ENCODE data around the gene DNASE1L3. TPM values are rescaled to one million over a fixed set of nuclear protein-coding genes. Genes with fewer than 3 reads are reported as not detected.
"Not testable (repeated sequence)": the region's sequence is repeated elsewhere in the genome, so short reads cannot be mapped to it uniquely, and the experiment has no call there.

The DNASE1L3 gene
- total and polyA plus RNA-seq, 3 experiments from 2014 or later = not detected

DNA sequence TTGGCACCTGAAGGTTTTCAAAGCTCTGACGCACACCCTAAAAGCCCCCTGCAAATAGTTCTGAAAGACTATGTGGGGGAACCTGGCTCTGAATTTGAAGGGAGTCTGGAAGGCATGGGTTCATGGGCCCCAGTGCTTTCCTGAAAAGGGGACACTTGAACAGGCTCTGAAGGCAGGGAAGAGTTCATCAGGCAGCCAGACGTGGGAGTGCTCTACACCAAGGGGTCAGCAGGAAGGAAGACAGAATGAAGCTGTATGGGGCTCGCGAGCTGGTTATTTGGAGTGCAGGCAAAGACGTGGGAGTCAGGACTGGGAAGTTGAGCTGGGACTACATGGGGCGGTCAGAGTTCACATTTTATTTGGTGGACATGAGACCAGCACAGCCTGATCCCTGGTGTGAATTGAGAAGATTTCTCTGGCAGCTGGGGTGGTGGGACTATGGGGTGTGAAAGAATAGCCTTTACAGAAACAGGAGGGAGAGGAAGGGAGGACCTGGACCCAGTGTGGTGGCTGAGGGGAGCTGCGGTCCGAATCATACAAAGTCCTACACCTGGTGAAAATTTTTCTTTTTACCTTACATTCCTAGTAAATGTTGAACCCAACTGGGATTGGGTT is 39.4 kb upstream of the DNASE1L3 start:
- no peak overlapping the region for H3K4me3 Mint-ChIP-seq

DNA sequence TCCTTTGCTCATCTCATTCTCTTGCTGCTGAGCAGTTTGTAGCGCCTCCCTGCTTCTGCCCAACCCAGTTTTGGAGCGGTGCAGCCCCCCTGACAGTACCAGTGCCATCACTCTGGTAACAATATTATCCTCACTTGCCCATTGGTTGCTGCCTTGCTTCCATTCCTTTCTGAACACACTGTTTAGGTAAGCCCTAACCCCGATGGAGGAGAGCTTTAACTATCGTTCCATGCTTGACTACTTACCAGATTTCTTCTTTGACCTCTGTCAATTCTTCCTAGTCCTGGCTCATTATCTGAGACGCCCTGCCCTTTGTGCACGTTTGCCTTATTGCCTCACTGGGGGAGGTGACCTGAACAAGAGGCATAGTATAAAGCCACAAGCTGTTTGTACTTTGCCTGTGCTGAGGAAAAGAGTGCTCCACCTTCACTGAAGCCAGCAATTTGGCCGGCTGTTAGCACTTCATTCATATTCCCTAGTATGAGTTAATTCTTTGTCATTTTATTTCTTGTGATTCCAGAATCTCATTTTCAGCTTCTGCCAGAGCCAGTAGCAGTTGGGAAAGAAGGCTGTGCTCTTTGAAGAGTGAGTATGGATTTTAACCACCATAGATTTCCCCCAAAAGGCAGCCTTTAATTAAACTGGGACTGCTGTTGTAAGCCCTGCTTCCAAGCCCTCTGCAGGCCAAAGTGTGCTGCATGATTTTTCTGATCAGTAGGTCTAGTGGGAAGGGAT is 38.8 kb upstream of the DNASE1L3 start:
- Histone ChIP-seq H3K27me3 (ENCODE audit: insufficient read depth, low read length, poor library complexity, severe bottlenecking) (no peaks in the 10 kb centered on the region), H3K9me3 (ENCODE audit: low read length) (no peaks in the 10 kb centered on the region), H3K27ac (ENCODE audit: low read depth, low read length) (no peak overlapping the region), H3K4me3 (ENCODE audit: low read length) (no peak overlapping the region), H3K36me3 (ENCODE audit: insufficient read depth, low read length) (no peaks in the 10 kb centered on the region), H3K4me1 (ENCODE audit: insufficient read depth, low read length) (no peaks in the 10 kb centered on the region)
- H3K4me1 Mint-ChIP-seq = peaks cover 0 to 10% (median 3%) of the 10 kb centered on the region in 3 donors
- ChIA-PET POLR2A (no interaction called here), CTCF (no interaction called here)
- H3K9me3 Mint-ChIP-seq = no peaks in the 10 kb centered on the region
- H3K27me3 Mint-ChIP-seq = no peaks in the 10 kb centered on the region
- peaks cover 0 to 9% (median 6%) of the 10 kb centered on the region in 3 donors for H3K36me3 Mint-ChIP-seq
- peak overlapping the region in 1 of 8 donors; percentile 37 for H3K27ac Mint-ChIP-seq
- no peak for DNase-seq
- no peak overlapping the region for H3K4me3 Mint-ChIP-seq

More for the DNA sequence above, 39.4 kb upstream of the DNASE1L3 start:
- H3K27me3 ChIP-seq (ENCODE audit: insufficient read depth, low read length, poor library complexity, severe bottlenecking) = no peaks in the 10 kb centered on the region
- no peaks in the 10 kb centered on the region for H3K36me3 ChIP-seq (ENCODE audit: insufficient read depth, low read length)
- no peaks in the 10 kb centered on the region for H3K9me3 ChIP-seq (ENCODE audit: low read length)
- H3K4me1 ChIP-seq (ENCODE audit: insufficient read depth, low read length) = no peaks in the 10 kb centered on the region
- no peaks in the 10 kb centered on the region for H3K9me3 Mint-ChIP-seq
- peaks cover 0 to 10% (median 3%) of the 10 kb centered on the region in 3 donors for H3K4me1 Mint-ChIP-seq
- H3K27ac Mint-ChIP-seq = peak overlapping the region in 2 of 8 donors; percentile 37 to 89
- H3K36me3 Mint-ChIP-seq = peaks cover 0 to 9% (median 6%) of the 10 kb centered on the region in 3 donors
- H3K27ac ChIP-seq (ENCODE audit: low read depth, low read length) = no peak overlapping the region
- ChIA-PET POLR2A (no interaction called here), CTCF (interaction anchor here (1.0 kb wide), 1 partner anchor 56 kb away, joined by 3 read pairs; the partner anchor contains the start of genes HTD2 and RPP14)
- H3K27me3 Mint-ChIP-seq = no peaks in the 10 kb centered on the region
- DNase-seq = no peak
- H3K4me3 ChIP-seq (ENCODE audit: low read length) = no peak overlapping the region

DNA sequence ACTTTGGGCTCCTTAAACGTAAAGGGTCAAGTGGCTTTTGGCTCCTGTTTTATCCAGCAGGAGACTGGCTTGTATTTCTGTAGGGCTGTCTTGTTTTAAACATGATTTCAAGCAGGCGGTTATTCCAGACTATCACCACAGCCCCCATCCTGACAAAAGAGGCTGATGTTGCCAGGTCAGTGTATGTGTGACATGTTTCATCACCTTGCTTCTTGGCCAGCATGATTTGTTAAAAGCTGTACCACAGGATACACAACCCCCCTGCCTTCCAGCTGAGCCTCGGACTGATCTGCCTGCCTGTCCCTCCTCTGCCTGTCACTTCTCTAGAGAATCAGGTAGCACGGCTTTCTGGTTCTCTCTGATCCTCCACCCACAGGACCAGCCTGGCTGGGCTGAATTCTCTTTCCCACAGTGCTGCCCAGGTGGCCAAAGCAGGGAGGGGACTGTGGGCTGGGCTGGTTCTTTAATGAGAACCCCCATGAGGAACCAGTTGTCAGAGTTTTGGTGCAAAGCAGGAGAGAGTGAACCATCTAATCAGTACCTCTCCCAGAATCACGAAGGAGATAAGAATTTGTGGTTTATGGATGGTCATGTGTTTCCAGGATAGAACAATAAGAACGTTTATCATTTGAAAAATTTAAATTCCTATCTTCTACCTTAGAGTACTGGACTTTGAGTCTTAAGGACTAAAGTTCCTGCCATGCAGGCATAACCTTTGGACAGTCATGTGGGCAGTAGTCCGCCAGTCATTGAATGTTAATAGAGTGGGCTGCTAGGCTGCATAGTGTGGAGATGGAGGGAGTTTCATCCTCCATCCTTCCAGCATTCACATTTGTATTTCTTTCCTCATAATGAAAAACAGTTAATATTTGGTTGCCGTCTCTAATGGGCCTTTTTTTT is 35.6 kb upstream of the DNASE1L3 start:
- H3K36me3 ChIP-seq (ENCODE audit: insufficient read depth, low read length) = no peaks in the 10 kb centered on the region

DNA sequence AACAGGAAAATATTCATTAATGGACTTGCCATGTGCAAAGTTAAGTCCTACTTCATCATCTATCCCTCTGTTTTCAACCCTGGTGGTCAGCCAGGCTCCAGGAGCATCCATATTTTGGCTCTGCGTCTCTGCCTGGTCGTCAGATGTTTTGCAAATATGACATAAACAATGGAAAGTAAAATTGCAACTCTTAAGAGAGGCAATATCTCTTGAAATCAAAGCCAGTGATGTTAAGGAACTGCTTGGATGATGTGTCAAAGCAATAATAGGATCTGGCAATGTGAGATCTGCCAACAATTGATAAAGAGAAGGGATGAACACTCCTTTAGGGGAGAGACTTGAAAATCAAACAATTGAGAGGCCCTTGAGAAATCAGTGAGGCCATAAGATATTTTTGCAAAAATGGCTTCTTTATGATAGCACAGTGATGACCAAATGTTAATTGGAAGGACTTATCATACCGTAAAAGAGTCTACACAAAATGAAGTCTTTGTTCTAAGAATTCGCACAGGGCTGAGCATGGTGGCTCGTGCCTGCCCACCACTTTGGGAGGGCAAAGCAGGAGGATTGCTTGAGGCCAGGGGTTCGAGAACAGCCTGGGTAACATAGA is 33.3 kb upstream of the DNASE1L3 start:
- no peaks in the 10 kb centered on the region for H3K27me3 ChIP-seq (ENCODE audit: insufficient read depth, low read length, poor library complexity, severe bottlenecking)
- Mint-ChIP-seq H3K4me1 (peaks cover 0 to 12% (median 2%) of the 10 kb centered on the region in 3 donors), H3K36me3 (peaks cover 0 to 4% (median 0%) of the 10 kb centered on the region in 3 donors), H3K4me3 (no peak overlapping the region), H3K27me3 (no peaks in the 10 kb centered on the region), H3K9me3 (no peaks in the 10 kb centered on the region), H3K27ac (no peak overlapping the region)
- H3K9me3 ChIP-seq (ENCODE audit: low read length) = no peaks in the 10 kb centered on the region
- ChIA-PET CTCF (no interaction called here), POLR2A (no interaction called here)
- no peaks in the 10 kb centered on the region for H3K4me1 ChIP-seq (ENCODE audit: insufficient read depth, low read length)
- H3K4me3 ChIP-seq (ENCODE audit: low read length) = no peak overlapping the region
- H3K27ac ChIP-seq (ENCODE audit: low read depth, low read length) = no peak overlapping the region
- DNase-seq = no peak
- H3K36me3 ChIP-seq (ENCODE audit: insufficient read depth, low read length) = no peaks in the 10 kb centered on the region

More for the DNA sequence above, 35.6 kb upstream of the DNASE1L3 start:
- Histone ChIP-seq H3K4me3 (ENCODE audit: low read length) (no peak overlapping the region), H3K4me1 (ENCODE audit: insufficient read depth, low read length) (no peaks in the 10 kb centered on the region), H3K27ac (ENCODE audit: low read depth, low read length) (no peak overlapping the region), H3K27me3 (ENCODE audit: insufficient read depth, low read length, poor library complexity, severe bottlenecking) (no peaks in the 10 kb centered on the region), H3K9me3 (ENCODE audit: low read length) (no peaks in the 10 kb centered on the region)
- peaks cover 0 to 9% (median 0%) of the 10 kb centered on the region in 3 donors for H3K4me1 Mint-ChIP-seq
- DNase-seq = no peak
- no peaks in the 10 kb centered on the region for H3K27me3 Mint-ChIP-seq
- H3K36me3 Mint-ChIP-seq = peaks cover 0 to 10% (median 5%) of the 10 kb centered on the region in 3 donors
- H3K27ac Mint-ChIP-seq = no peak overlapping the region
- H3K9me3 Mint-ChIP-seq = no peaks in the 10 kb centered on the region
- no peak overlapping the region for H3K4me3 Mint-ChIP-seq
- POLR2A ChIA-PET = no interaction called here
- CTCF ChIA-PET = no interaction called here

- H3K27ac ChIP-seq (ENCODE audit: low read depth, low read length); H3K4me1 ChIP-seq (ENCODE audit: insufficient read depth, low read length); CTCF ChIA-PET; H3K27ac Mint-ChIP-seq; H3K36me3 Mint-ChIP-seq; DNase-seq; H3K9me3 ChIP-seq (ENCODE audit: low read length); H3K27me3 Mint-ChIP-seq; H3K27me3 ChIP-seq (ENCODE audit: insufficient read depth, low read length, poor library complexity, severe bottlenecking); H3K9me3 Mint-ChIP-seq; H3K36me3 ChIP-seq (ENCODE audit: insufficient read depth, low read length); H3K4me3 Mint-ChIP-seq; H3K4me3 ChIP-seq (ENCODE audit: low read length): not testable (repeated sequence)
- POLR2A ChIA-PET = interaction anchor here (0.7 kb wide), 1 partner anchor 91 kb away, joined by 3 read pairs; no protein-coding TSS in a partner anchor
- H3K4me1 Mint-ChIP-seq = peaks cover 6 to 21% (median 10%) of the 10 kb centered on the region in 3 donors
These were observed 32.1 kb upstream of the DNASE1L3 start for GRCh38 chr3:58242860-58243259.

DNA sequence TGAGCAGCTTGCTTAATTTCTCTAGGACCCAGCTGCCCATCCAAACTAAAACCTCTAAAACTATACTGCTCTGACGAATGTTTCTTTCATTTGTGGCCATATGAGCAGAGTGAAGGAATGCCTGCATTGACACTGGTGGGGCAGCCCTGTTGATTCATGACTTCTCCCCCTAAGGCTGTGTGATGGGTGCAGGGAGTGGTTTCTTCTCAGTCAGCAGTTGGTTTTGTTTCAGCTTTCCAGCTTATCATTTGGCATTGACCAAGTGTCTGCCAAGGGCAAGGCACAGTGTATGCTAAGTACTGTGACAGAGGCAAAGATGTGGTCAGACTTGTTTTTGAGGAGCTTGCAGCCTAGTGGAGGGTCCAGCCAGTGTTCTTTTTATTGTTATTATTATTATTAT is 31.6 kb upstream of the DNASE1L3 start:
- Histone ChIP-seq H3K9me3 (ENCODE audit: low read length) (no peaks in the 10 kb centered on the region), H3K4me1 (ENCODE audit: insufficient read depth, low read length) (peaks cover 5% of the 10 kb centered on the region), H3K27me3 (ENCODE audit: insufficient read depth, low read length, poor library complexity, severe bottlenecking) (no peaks in the 10 kb centered on the region), H3K36me3 (ENCODE audit: insufficient read depth, low read length) (no peaks in the 10 kb centered on the region), H3K27ac (ENCODE audit: low read depth, low read length) (no peak overlapping the region), H3K4me3 (ENCODE audit: low read length) (no peak overlapping the region)
- no peaks in the 10 kb centered on the region for H3K9me3 Mint-ChIP-seq
- no peak overlapping the region for H3K27ac Mint-ChIP-seq
- peaks cover 0 to 5% (median 4%) of the 10 kb centered on the region in 3 donors for H3K36me3 Mint-ChIP-seq
- POLR2A ChIA-PET = no interaction called here
- CTCF ChIA-PET = no interaction called here
- no peak for DNase-seq
- H3K27me3 Mint-ChIP-seq = no peaks in the 10 kb centered on the region
- H3K4me3 Mint-ChIP-seq = peak overlapping the region in 1 of 7 donors; percentile 35
- H3K4me1 Mint-ChIP-seq = peaks cover 6 to 21% (median 10%) of the 10 kb centered on the region in 3 donors

DNA sequence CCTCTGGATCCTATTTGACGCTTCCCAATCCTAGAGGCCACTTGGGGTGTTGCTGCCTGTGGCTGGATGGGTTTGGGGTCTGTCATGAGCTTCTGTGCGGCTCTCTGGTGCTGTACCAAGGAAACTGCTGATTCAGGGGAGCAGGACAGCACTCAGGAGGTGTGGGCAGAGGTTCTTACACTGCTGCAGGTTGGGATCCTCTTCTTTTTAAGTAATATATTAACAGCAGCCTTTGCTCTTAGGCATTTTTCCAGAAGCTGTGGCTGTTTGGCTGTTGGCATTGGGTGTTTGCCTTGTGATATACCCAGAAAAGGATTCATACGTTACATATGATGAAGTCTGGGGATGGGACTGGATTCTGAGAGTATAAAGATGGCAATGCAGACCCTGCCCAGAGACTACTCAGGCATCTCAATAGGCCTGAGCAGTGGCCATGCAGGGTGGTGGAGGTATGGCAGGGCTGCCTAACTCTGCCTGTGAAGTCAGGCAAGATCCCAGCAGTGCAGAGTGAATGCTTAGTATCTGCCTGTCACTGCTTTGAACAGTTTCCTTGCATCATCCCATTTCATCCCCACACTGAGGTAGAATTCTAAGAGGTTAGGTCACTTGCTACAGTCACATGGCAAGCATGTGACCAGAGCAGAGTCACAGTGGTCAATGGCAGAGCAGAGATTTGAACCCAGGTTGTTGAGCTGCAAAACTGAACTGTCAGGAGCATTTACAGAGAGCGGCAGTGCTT is 30.7 kb upstream of the DNASE1L3 start:
- no peaks in the 10 kb centered on the region for H3K9me3 ChIP-seq (ENCODE audit: low read length)
- no peak overlapping the region for H3K27ac ChIP-seq (ENCODE audit: low read depth, low read length)
- H3K4me1 ChIP-seq (ENCODE audit: insufficient read depth, low read length) = peaks cover 12% of the 10 kb centered on the region
- ChIA-PET POLR2A (no interaction called here), CTCF (interaction anchor here (1.7 kb wide), 1 partner anchor 64 kb away, joined by 7 read pairs; the partner anchor contains the start of genes HTD2 and RPP14)
- H3K4me3 Mint-ChIP-seq = peak overlapping the region in 2 of 7 donors; percentile 20 to 30
- no peak for DNase-seq
- peaks cover 0 to 6% (median 4%) of the 10 kb centered on the region in 3 donors for H3K36me3 Mint-ChIP-seq
- no peaks in the 10 kb centered on the region for H3K9me3 Mint-ChIP-seq
- no peaks in the 10 kb centered on the region for H3K27me3 ChIP-seq (ENCODE audit: insufficient read depth, low read length, poor library complexity, severe bottlenecking)
- H3K27ac Mint-ChIP-seq = peak overlapping the region in 2 of 8 donors; percentile 3 to 12
- no peaks in the 10 kb centered on the region for H3K36me3 ChIP-seq (ENCODE audit: insufficient read depth, low read length)
- no peak overlapping the region for H3K4me3 ChIP-seq (ENCODE audit: low read length)
- H3K4me1 Mint-ChIP-seq = peaks cover 13 to 23% (median 13%) of the 10 kb centered on the region in 3 donors
- no peaks in the 10 kb centered on the region for H3K27me3 Mint-ChIP-seq

All from CD8-positive, alpha-beta memory T cell (primary cell).